Panc1 (cell line): ENCODE results near the gene ITPA. TPM values are rescaled to one million over a fixed set of nuclear protein-coding genes. Genes with fewer than 3 reads are reported as not detected.

Experiments used
- ATAC-seq: fragments of 200-7000 bp; cut with Tn5 transposase; 2 replicates; pipeline ENCODE4 v1.9.1; 2020; ENCODE audit warnings: mild to moderate bottlenecking, moderate library complexity
- BruUV-seq: library from RNA; stranded (reverse); fragments of 400-500 nt; replicated peaks from 2 replicates; lab custom pipeline; 2021; lab: Mats Ljungman, UMichigan
- CTCF ChIA-PET: fragments of 300-600 bp; sonication (Branson Sonifier 250); formaldehyde crosslinking; loops from one replicate; lab custom pipeline; 2022; ENCODE audit warnings: antibody characterized with exemption; lab: Charles Lee
- POLR2A ChIA-PET: fragments of 300-600 bp; sonication (Branson Sonifier 250); formaldehyde crosslinking; loops from one replicate; lab custom pipeline; 2022; ENCODE audit warnings: antibody characterized with exemption; lab: Charles Lee
- DNase-seq: peaks from one replicate; pipeline ENCODE4 v3.0.0-alpha.2; 2010; ENCODE audit warnings: low read depth, low spot score
- H3K27ac ChIP-seq: 2 replicates; pipeline ENCODE4 v1.5.1; 2011; ENCODE audit warnings: mild to moderate bottlenecking, low read length, inconsistent platforms
- H3K27me3 ChIP-seq: fragments of 200-500 bp; sonication (Bioruptor generic); 2 replicates; pipeline ENCODE4 v1.6.0; 2014; ENCODE audit warnings: low read length, inconsistent platforms; ENCODE audit not compliant: control insufficient read depth, insufficient read depth
- H3K36me3 ChIP-seq: fragments of 200-500 bp; sonication (Bioruptor generic); 2 replicates; pipeline ENCODE4 v1.5.1; 2014; ENCODE audit warnings: inconsistent platforms, mild to moderate bottlenecking, low read length, moderate library complexity; ENCODE audit not compliant: control insufficient read depth, insufficient read depth
- H3K4me1 ChIP-seq: 2 replicates; pipeline ENCODE4 v1.5.1; 2011; ENCODE audit warnings: inconsistent platforms, mild to moderate bottlenecking, low read length, moderate library complexity; ENCODE audit not compliant: control insufficient read depth, insufficient read depth
- H3K4me3 ChIP-seq, 2 experiments: 2 replicates each; pipeline ENCODE4 v1.5.1; 2011 to 2012; ENCODE audit warnings: low read depth in 2 of 2, low read length in 2 of 2, mild to moderate bottlenecking in 2 of 2, inconsistent platforms in 1 of 2, moderate library complexity in 1 of 2
- H3K9me3 ChIP-seq: fragments of 200-500 bp; sonication (Bioruptor generic); 2 replicates; pipeline ENCODE4 v1.5.1; 2014; ENCODE audit warnings: low read depth, mild to moderate bottlenecking, inconsistent platforms, low read length, moderate library complexity; ENCODE audit not compliant: control insufficient read depth, insufficient read depth
- CTCF ChIP-seq: fragments of 450-650 bp; IDR thresholded peaks from 2 replicates; pipeline ENCODE4 v1.5.1; 2017; ENCODE audit warnings: mild to moderate bottlenecking
- POLR2AphosphoS5 ChIP-seq: IDR thresholded peaks from 2 replicates; pipeline ENCODE4 v1.6.1; 2012; ENCODE audit warnings: mild to moderate bottlenecking, low read depth, low read length, moderate library complexity
- REST ChIP-seq, 2 experiments: IDR thresholded peaks; 2 replicates each; pipeline ENCODE4 v1.6.1; 2011 to 2012; ENCODE audit warnings: low read depth in 2 of 2, control low read depth in 1 of 2, low read length in 1 of 2, mild to moderate bottlenecking in 1 of 2, moderate library complexity in 1 of 2; ENCODE audit not compliant: insufficient read depth in 1 of 2
- SIN3A ChIP-seq: IDR thresholded peaks from 2 replicates; pipeline ENCODE4 v1.6.1; 2012; ENCODE audit warnings: low read depth, mild to moderate bottlenecking, low read length, moderate library complexity, borderline replicate concordance; ENCODE audit not compliant: insufficient read depth
- TCF7L2 ChIP-seq: IDR thresholded peaks from 2 replicates; pipeline ENCODE4 v1.6.1; 2011; ENCODE audit warnings: mild to moderate bottlenecking, low read depth, low read length, inconsistent platforms
- in situ Hi-C: cut with HindIII; loops from 2 replicates; pipeline ENCODE4 v1.10.0; 2016; ENCODE audit warnings: low sequenced_read_pairs, low pct_unique_long_range_greater_than_20kb
- intact Hi-C: fragments of 100-400 bp; cut with micrococcal nuclease; formaldehyde crosslinking; loops from one replicate; pipeline ENCODE4 v1.10.0; 2022; ENCODE audit not compliant: unreplicated experiment
- total RNA-seq: library from RNA; stranded (reverse); gene quantifications from one replicate; pipeline ENCODE4 v1.2.1, GENCODE V29; 2021; ENCODE audit not compliant: unreplicated experiment

Gene ITPA
- total RNA-seq, 1 experiment from 2014 or later: 107 TPM

- TF ChIP-seq SIN3A (no peak), TCF7L2 (no peak), CTCF (no peak), POLR2AphosphoS5 (no peak), REST (IDR thresholded peaks at IDR 0.05; ENCODE audit: insufficient read depth in 1 of 2, low read depth in 2 of 2, low read length in 1 of 2) (no peak)
- ChIA-PET POLR2A (no interaction called here), CTCF (interaction anchor here (0.7 kb wide), 1 partner anchor 184 kb away, joined by 3 read pairs; no protein-coding TSS in a partner anchor)
- no peak overlapping the region for H3K4me3 ChIP-seq
- ATAC-seq: no peak
- H3K4me1 ChIP-seq: peaks cover 5% of the 10 kb centered on the region; the same call in 1 of the 2 replicates
- H3K27ac ChIP-seq: no peak overlapping the region
- DNase-seq: no peak
- in situ Hi-C loops (no loop called here), intact Hi-C loops (no loop called here)
- no peaks in the 10 kb centered on the region for H3K9me3 ChIP-seq
- no peaks in the 10 kb centered on the region for H3K36me3 ChIP-seq
- H3K27me3 ChIP-seq: no peaks in the 10 kb centered on the region
- BruUV-seq: no TSS peak
These were observed 41.6 kb upstream of the ITPA start for GRCh38 chr20:3167738-3168078.

DNA sequence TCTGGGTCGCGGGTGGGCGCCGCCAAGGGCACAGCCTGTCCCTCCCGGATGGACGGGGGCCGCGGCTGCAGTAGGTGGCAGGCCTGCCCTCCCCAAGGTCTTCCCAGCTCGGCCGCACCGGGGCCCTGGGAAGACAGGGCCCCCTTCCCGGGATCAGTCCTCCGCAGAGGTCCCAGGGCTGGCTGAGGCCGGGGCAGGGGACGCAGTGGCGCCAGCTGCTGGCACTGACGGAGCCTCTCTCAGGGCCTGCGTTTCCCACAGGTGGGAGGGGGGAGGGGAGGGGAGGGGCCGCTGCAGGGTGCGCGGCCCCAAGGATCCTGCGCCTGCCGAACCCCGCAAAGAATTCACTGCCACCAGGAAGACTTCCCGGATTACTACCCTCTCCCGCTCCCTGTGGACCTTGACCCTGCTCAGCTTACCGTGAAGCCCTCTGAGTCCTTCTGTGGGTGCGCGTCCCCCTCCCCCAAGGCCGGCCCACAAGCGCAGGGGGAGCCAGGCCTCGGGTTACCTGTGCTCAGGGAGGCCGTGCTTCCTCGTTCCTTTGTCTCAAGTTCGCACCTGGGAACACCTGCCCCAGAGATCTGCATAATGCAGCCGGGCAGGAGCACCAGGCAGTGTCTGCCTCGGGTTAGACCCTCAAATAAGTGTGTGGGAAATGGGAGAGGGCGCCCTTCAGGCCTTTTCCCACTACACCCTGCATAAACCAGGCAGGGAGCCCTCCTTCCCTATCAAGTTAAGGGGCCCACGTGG is 41.0 kb upstream of the ITPA start:
- Histone ChIP-seq H3K4me1 (peaks cover 6% of the 10 kb centered on the region; the same call in 1 of the 2 replicates), H3K27ac (no peak overlapping the region), H3K9me3 (no peaks in the 10 kb centered on the region), H3K27me3 (no peaks in the 10 kb centered on the region), H3K4me3 (no peak overlapping the region), H3K36me3 (no peaks in the 10 kb centered on the region)
- POLR2A ChIA-PET: no interaction called here
- BruUV-seq: no TSS peak
- in situ Hi-C loops (no loop called here), intact Hi-C loops (no loop called here)
- DNase-seq (no peak), ATAC-seq (no peak)
- CTCF ChIA-PET: interaction anchor here (0.7 kb wide), 1 partner anchor 184 kb away, joined by 3 read pairs; no protein-coding TSS in a partner anchor
- TF ChIP-seq SIN3A: no peak
- TF ChIP-seq POLR2AphosphoS5: no peak
- TF ChIP-seq TCF7L2: no peak
- no peak for TF ChIP-seq REST (IDR thresholded peaks at IDR 0.05; ENCODE audit: insufficient read depth in 1 of 2, low read depth in 2 of 2, low read length in 1 of 2)
- no peak; the same call in 1 of the 2 replicates for TF ChIP-seq CTCF
